Breast epithelium (tissue), 3 donors: Measurements from ENCODE around the gene TMPRSS9.

ENCODE experiments used
- POLR2A ChIP-seq: fragments of 450-650 bp; IDR thresholded peaks from one replicate; pipeline ENCODE4 v1.6.1; 2016; ENCODE audit warnings: antibody characterized with exemption, mild to moderate bottlenecking, moderate library complexity
- TF ChIP-seq, protein P1 (sequence below), 3 donors: fragments of 450-650 bp; IDR thresholded peaks; one replicate each; pipeline ENCODE4 v1.5.1; 2016 to 2017; ENCODE audit warnings: antibody characterized with exemption in 3 of 3, mild to moderate bottlenecking in 3 of 3, moderate library complexity in 3 of 3

DNA sequence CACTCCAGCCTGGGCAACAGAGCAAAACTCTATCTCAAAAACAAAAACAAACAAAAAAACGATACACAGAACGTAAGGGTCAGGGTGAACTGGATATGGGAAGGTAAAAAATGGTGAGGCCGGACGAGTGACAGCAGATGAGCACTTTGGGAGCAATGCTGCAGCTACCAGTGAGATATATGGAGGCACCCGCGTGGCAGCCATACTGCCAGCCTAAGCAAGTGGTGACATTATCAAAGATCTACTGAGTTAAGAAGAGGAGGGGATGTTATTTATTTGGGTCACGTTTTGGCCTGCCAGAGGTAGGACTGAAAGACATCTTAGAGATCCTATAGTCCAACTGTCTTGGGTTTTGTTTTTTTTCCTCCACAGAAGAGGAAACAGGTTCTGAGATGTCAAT, 53.1 kb downstream of the TMPRSS9 start:
- TF ChIP-seq, protein P1, sequence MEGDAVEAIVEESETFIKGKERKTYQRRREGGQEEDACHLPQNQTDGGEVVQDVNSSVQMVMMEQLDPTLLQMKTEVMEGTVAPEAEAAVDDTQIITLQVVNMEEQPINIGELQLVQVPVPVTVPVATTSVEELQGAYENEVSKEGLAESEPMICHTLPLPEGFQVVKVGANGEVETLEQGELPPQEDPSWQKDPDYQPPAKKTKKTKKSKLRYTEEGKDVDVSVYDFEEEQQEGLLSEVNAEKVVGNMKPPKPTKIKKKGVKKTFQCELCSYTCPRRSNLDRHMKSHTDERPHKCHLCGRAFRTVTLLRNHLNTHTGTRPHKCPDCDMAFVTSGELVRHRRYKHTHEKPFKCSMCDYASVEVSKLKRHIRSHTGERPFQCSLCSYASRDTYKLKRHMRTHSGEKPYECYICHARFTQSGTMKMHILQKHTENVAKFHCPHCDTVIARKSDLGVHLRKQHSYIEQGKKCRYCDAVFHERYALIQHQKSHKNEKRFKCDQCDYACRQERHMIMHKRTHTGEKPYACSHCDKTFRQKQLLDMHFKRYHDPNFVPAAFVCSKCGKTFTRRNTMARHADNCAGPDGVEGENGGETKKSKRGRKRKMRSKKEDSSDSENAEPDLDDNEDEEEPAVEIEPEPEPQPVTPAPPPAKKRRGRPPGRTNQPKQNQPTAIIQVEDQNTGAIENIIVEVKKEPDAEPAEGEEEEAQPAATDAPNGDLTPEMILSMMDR (IDR thresholded peaks at IDR 0.05) = no peak
- no peak for TF ChIP-seq POLR2A
